H1 (cell line): ENCODE results near the gene SMTN. TPM values are rescaled to one million over a fixed set of nuclear protein-coding genes. Genes with fewer than 3 reads are reported as not detected.
A peak's percentile ranks its signal among the peaks of the same experiment; 100 is the strongest.

ENCODE experiments used
- CTCF ChIA-PET: fragments of 300-600 bp; sonication (Branson Sonifier 250); formaldehyde crosslinking; loops from one replicate; lab custom pipeline; 2021; ENCODE audit not compliant: partially characterized antibody; lab: Charles Lee
- POLR2A ChIA-PET: fragments of 300-600 bp; sonication (Branson Sonifier 250); formaldehyde crosslinking; loops from one replicate; lab custom pipeline; 2021; ENCODE audit warnings: inconsistent platforms; ENCODE audit not compliant: partially characterized antibody; lab: Charles Lee
- DNase-seq, 2 experiments: peaks; one replicate each; pipeline versions ENCODE4 v3.0.0 to v3.0.0-alpha.2; 2010 to 2022; ENCODE audit warnings: low spot score in 2 of 2, low read depth in 1 of 2, mixed read lengths in 1 of 2
- FAIRE-seq: peaks from 2 replicates; lab custom pipeline; 2011; peaks lifted over from hg19 to GRCh38; lab: Jason Lieb, UNC
- H2AFZ ChIP-seq: 2 replicates; pipeline ENCODE4 v1.8.1; 2012; ENCODE audit warnings: low read length, inconsistent platforms
- H2AK5ac ChIP-seq: 2 replicates; pipeline ENCODE4 v1.6.1; 2013; ENCODE audit warnings: low read depth, low read length
- H2BK120ac ChIP-seq: replicated peaks from 2 replicates; pipeline ENCODE3; 2013; ENCODE audit warnings: low read depth, low read length, inconsistent platforms
- H2BK12ac ChIP-seq: 2 replicates; pipeline ENCODE4 v1.6.1; 2013; ENCODE audit warnings: low read depth, low read length
- H2BK15ac ChIP-seq: 2 replicates; pipeline ENCODE4 v1.6.1; 2013; ENCODE audit warnings: low read length
- H2BK20ac ChIP-seq: 2 replicates; pipeline ENCODE4 v1.6.1; 2013; ENCODE audit warnings: low read length
- H2BK5ac ChIP-seq: 2 replicates; pipeline ENCODE4 v1.6.1; 2013; ENCODE audit warnings: low read depth, low read length
- H3K14ac ChIP-seq: 2 replicates; pipeline ENCODE4 v1.6.1; 2013; ENCODE audit warnings: inconsistent platforms; ENCODE audit not compliant: insufficient read length
- H3K18ac ChIP-seq: 2 replicates; pipeline ENCODE4 v1.6.1; 2013; ENCODE audit warnings: low read length; ENCODE audit errors: extremely low read depth
- H3K23ac ChIP-seq: 2 replicates; pipeline ENCODE4 v1.6.1; 2013; ENCODE audit warnings: inconsistent platforms; ENCODE audit not compliant: insufficient read length
- H3K23me2 ChIP-seq: 2 replicates; pipeline ENCODE4 v1.6.1; 2013; ENCODE audit warnings: low read depth, low read length
- H3K27ac ChIP-seq: 2 replicates; pipeline ENCODE4 v1.6.1; 2011; ENCODE audit warnings: low read depth, low read length, inconsistent platforms
- H3K27me3 ChIP-seq, 4 experiments: replicated peaks in 1 of 4; 1 replicate in 1 of 4; 2 replicates in 3 of 4; pipeline versions ENCODE4 v1.6.1 to v1.8.1; 2011 to 2013; ENCODE audit warnings: low read length in 3 of 4, mild to moderate bottlenecking in 3 of 4, inconsistent platforms in 2 of 4, mixed read lengths in 2 of 4, moderate library complexity in 1 of 4; ENCODE audit not compliant: control insufficient read depth in 3 of 4, insufficient read depth in 3 of 4; ENCODE audit errors: extremely low read depth in 1 of 4
- H3K36me3 ChIP-seq, 4 experiments: 2 replicates each; pipeline versions ENCODE4 v1.6.1 to v1.8.1; 2011 to 2013; ENCODE audit warnings: mild to moderate bottlenecking in 4 of 4, low read length in 3 of 4, moderate library complexity in 2 of 4, control low read depth in 1 of 4, inconsistent platforms in 1 of 4; ENCODE audit not compliant: insufficient read depth in 4 of 4, control insufficient read depth in 2 of 4
- H3K4ac ChIP-seq: replicated peaks from 2 replicates; pipeline ENCODE3; 2013; ENCODE audit warnings: low read length, low read depth, mixed read lengths, inconsistent platforms; ENCODE audit not compliant: insufficient read length
- H3K4me1 ChIP-seq, 4 experiments: replicated peaks in 1 of 4; 1 replicate in 1 of 4; 2 replicates in 3 of 4; pipeline versions ENCODE4 v1.6.1 to v1.8.1; 2011 to 2013; ENCODE audit warnings: low read length in 3 of 4, inconsistent platforms in 2 of 4, mixed read lengths in 1 of 4; ENCODE audit not compliant: insufficient read depth in 4 of 4, control insufficient read depth in 3 of 4
- H3K4me2 ChIP-seq, 2 experiments: 2 replicates each; pipeline versions ENCODE4 v1.6.1 to v1.8.1; 2011 to 2013; ENCODE audit warnings: low read depth in 2 of 2, low read length in 2 of 2, control low read depth in 1 of 2, inconsistent platforms in 1 of 2, mild to moderate bottlenecking in 1 of 2; ENCODE audit not compliant: insufficient read depth in 1 of 2
- H3K4me3 ChIP-seq, 4 experiments: fragments of 200-600, 300-600 bp in 1 of 4; sonication (generic), shearing (Covaris generic), sonication (Bioruptor Twin) in 1 of 4; 2 replicates each; pipeline versions ENCODE4 v1.5.1 to v1.8.1; 2011 to 2016; ENCODE audit warnings: low read length in 4 of 4, low read depth in 3 of 4, control low read depth in 2 of 4, inconsistent platforms in 2 of 4, mild to moderate bottlenecking in 2 of 4, mixed read lengths in 1 of 4, moderate library complexity in 1 of 4; ENCODE audit not compliant: insufficient read depth in 2 of 4; ENCODE audit errors: extremely low read depth in 1 of 4
- H3K56ac ChIP-seq: replicated peaks from 2 replicates; pipeline ENCODE3; 2013; ENCODE audit warnings: low read depth, mild to moderate bottlenecking, mixed read lengths, low read length, inconsistent platforms; ENCODE audit not compliant: insufficient read length
- H3K79me1 ChIP-seq: 2 replicates; pipeline ENCODE4 v1.6.1; 2013; ENCODE audit warnings: low read depth, low read length, control low read depth
- H3K79me2 ChIP-seq, 2 experiments: 2 replicates each; pipeline versions ENCODE4 v1.6.1 to v1.8.1; 2012 to 2013; ENCODE audit warnings: low read length in 2 of 2, mild to moderate bottlenecking in 2 of 2, inconsistent platforms in 1 of 2; ENCODE audit not compliant: insufficient read depth in 2 of 2, control insufficient read depth in 1 of 2
- H3K9ac ChIP-seq, 4 experiments: replicated peaks in 1 of 4; 1 replicate in 1 of 4; 2 replicates in 3 of 4; pipeline versions ENCODE4 v1.6.1 to v1.8.1; 2011 to 2013; ENCODE audit warnings: low read depth in 3 of 4, low read length in 3 of 4, control low read depth in 2 of 4, mild to moderate bottlenecking in 2 of 4, moderate library complexity in 2 of 4, inconsistent platforms in 1 of 4; ENCODE audit errors: extremely low read depth in 1 of 4
- H3K9me3 ChIP-seq, 2 experiments: 2 replicates each; pipeline versions ENCODE4 v1.6.1 to v1.8.1; 2012 to 2013; ENCODE audit warnings: mild to moderate bottlenecking in 2 of 2, moderate library complexity in 2 of 2, control low read depth in 1 of 2, inconsistent platforms in 1 of 2, low read depth in 1 of 2, low read length in 1 of 2, mixed read lengths in 1 of 2; ENCODE audit not compliant: insufficient read depth in 2 of 2
- H4K20me1 ChIP-seq, 2 experiments: replicated peaks in 1 of 2; 2 replicates each; pipeline versions ENCODE3 to v1.8.1; 2011 to 2013; ENCODE audit warnings: inconsistent platforms in 2 of 2, low read length in 2 of 2, mild to moderate bottlenecking in 1 of 2; ENCODE audit not compliant: insufficient read depth in 2 of 2, control insufficient read depth in 1 of 2
- H4K5ac ChIP-seq: 2 replicates; pipeline ENCODE4 v1.6.1; 2013; ENCODE audit warnings: low read length, low read depth, mixed read lengths, inconsistent platforms; ENCODE audit not compliant: insufficient read length
- H4K8ac ChIP-seq: 2 replicates; pipeline ENCODE4 v1.8.0; 2013; ENCODE audit warnings: mild to moderate bottlenecking, moderate library complexity, low read length, inconsistent platforms; ENCODE audit not compliant: insufficient read depth; ENCODE audit errors: extremely low read depth
- H4K91ac ChIP-seq: replicated peaks from 2 replicates; pipeline ENCODE3; 2013; ENCODE audit warnings: low read length, mixed read lengths, inconsistent platforms; ENCODE audit not compliant: insufficient read length
- ATF2 ChIP-seq: IDR thresholded peaks from 2 replicates; pipeline ENCODE4 v1.6.1; 2012; ENCODE audit warnings: low read length, inconsistent platforms
- FOSL1 ChIP-seq: IDR thresholded peaks from 2 replicates; pipeline ENCODE4 v1.6.1; 2011; ENCODE audit warnings: mild to moderate bottlenecking, low read depth, low read length, moderate library complexity; ENCODE audit not compliant: insufficient read depth
- HDAC6 ChIP-seq: IDR thresholded peaks from one replicate; pipeline ENCODE4 v1.7.1; 2012; ENCODE audit warnings: low read depth, mild to moderate bottlenecking, inconsistent platforms, low read length, moderate library complexity
- KDM1A ChIP-seq: fragments of 200-600, 300-600 bp; sonication (generic); IDR thresholded peaks from 2 replicates; pipeline ENCODE4 v1.7.1; 2016; ENCODE audit warnings: mild to moderate bottlenecking, low read length, borderline replicate concordance
- NANOG ChIP-seq: IDR thresholded peaks from 2 replicates; pipeline ENCODE4 v1.6.1; 2011; ENCODE audit warnings: low read length, low read depth, mild to moderate bottlenecking, inconsistent platforms; ENCODE audit not compliant: insufficient read depth, poor library complexity, severe bottlenecking
- SIN3A ChIP-seq, 2 experiments: IDR thresholded peaks in 1 of 2; conservative IDR thresholded peaks in 1 of 2; 2 replicates each; pipeline ENCODE4 v1.6.1; 2011 to 2012; ENCODE audit warnings: low read length in 2 of 2, improper control_type of control experiment in 1 of 2, low read depth in 1 of 2, mild to moderate bottlenecking in 1 of 2
- SP2 ChIP-seq: IDR thresholded peaks from 2 replicates; pipeline ENCODE4 v1.6.1; 2012; ENCODE audit warnings: mild to moderate bottlenecking, low read length, inconsistent platforms
- SRF ChIP-seq: IDR thresholded peaks from 2 replicates; pipeline ENCODE4 v1.6.1; 2011; ENCODE audit warnings: mild to moderate bottlenecking, low read depth, low read length, moderate library complexity
- TEAD4 ChIP-seq: IDR thresholded peaks from 2 replicates; pipeline ENCODE4 v1.6.1; 2012; ENCODE audit warnings: low read depth, low read length, inconsistent platforms, mixed read lengths
- WGBS, 2 experiments: shearing (Covaris generic) in 1 of 2; methylation state at CpG; one replicate each; pipeline versions ENCODE4 v1.1.6 to v1.1.7; 2013 to 2015; ENCODE audit warnings: low lambda C conversion rate in 2 of 2, mixed read lengths in 2 of 2, inconsistent platforms in 1 of 2, low coverage in 1 of 2, missing lambda C conversion rate in 1 of 2; ENCODE audit not compliant: insufficient replicate concordance in 2 of 2, insufficient coverage in 1 of 2, insufficient read length in 1 of 2; ENCODE audit errors: extremely low coverage in 1 of 2, missing lambda C conversion rate in 1 of 2; 5-methylcytosine and 5-hydroxymethylcytosine counted together
- polyA plus RNA-seq, 7 experiments: library from polyadenylated mRNA; depleted of rRNA in 3 of 7; stranded (reverse) in 5 of 7; unstranded in 2 of 7; fragments of >200 nt in 5 of 7; fragments of 200-250 nt in 2 of 7; gene quantifications; 1 replicate in 5 of 7; 2 replicates in 1 of 7; 4 replicates in 1 of 7; pipeline versions ENCODE4 v1.2.1 to v1.2.3, GENCODE V29; 2011 to 2013; ENCODE audit warnings: missing spikeins in 2 of 7, mixed read lengths in 2 of 7
- total RNA-seq: library from RNA; stranded (reverse); fragmentation: NEBNext Ultra II Directional; extraction: Animal tissue kit (Norgen Biotek cat#: 25700); gene quantifications from 2 replicates; pipeline ENCODE4 v1.2.1, GENCODE V29; 2021

Gene SMTN
- total and polyA plus RNA-seq, 2 of the 8 experiments (the other 6 are each of a cell fraction or from before 2014, with no cell fraction given), result 12.3 to 20.8 TPM

DNA sequence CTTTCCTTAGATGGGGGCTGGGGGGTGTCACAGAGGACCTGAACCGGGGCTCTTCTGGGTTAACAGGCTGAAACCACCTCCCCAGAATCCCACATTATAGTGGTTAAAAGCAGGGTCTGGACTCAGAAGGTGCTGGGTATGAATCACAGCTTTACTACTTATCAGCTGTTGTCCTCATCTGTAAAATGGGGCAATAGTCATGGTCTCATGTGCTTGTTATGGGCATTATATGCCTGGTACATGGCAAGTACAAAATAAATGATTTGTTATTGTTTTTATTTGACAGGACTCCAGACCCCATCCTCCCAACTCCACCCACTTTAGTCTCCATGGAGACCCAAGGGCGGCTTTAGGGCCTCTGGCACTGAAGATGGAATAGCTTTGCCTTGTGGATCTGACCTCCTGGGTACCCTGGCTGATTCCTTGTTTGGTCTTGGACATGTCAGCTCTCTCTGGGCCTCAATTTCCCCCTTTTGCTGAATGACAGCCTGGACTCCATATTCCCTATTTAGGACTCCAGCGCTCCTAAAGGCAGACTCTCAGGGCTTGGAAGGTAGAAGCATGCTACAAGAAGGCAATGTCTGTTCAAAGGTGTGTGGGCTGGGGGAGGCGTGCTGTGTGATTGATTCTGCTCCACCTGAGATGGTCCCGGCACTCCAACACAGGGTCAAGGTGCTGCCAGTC is 812 bp upstream of the SMTN start:
- no peak overlapping the region for H3K4ac ChIP-seq
- H3K23me2 ChIP-seq, result peaks cover 14% of the 10 kb centered on the region
- DNase-seq (peak in 1 of 2 experiments; percentile 67), FAIRE-seq (no peak)
- H3K4me2 ChIP-seq, result peak overlapping the region; percentile 82
- no peak overlapping the region for H2BK15ac ChIP-seq
- WGBS, 2 experiments, result 39% methylated on average over 5 of the region's 5 CpGs; no CpG with 5 or more reads in 1 of the 2 experiments
- peak overlapping the region in 3 of 4 experiments; percentile 35 to 81 (median 77); a peak in 5 of 7 replicates for H3K9ac ChIP-seq
- peaks cover 0 to 27% (median 13%) of the 10 kb centered on the region in 4 experiments; a peak in 6 of 7 replicates for H3K4me1 ChIP-seq
- peaks cover 0 to 9% of the 10 kb centered on the region in 2 experiments; a peak in 1 of 4 replicates for H3K79me2 ChIP-seq
- H3K9me3 ChIP-seq, result no peaks in the 10 kb centered on the region
- H3K18ac ChIP-seq, result no peak overlapping the region
- no peak overlapping the region for H2BK120ac ChIP-seq
- no peak overlapping the region for H4K91ac ChIP-seq
- peak overlapping the region; percentile 76 for H2BK5ac ChIP-seq
- peaks cover 0 to 5% (median 2%) of the 10 kb centered on the region in 4 experiments; a peak in 3 of 7 replicates for H3K27me3 ChIP-seq
- H2BK12ac ChIP-seq, result peak overlapping the region; percentile 1; the same call in 1 of the 2 replicates
- H2AFZ ChIP-seq, result no peak overlapping the region
- no peak overlapping the region for H3K23ac ChIP-seq
- peak overlapping the region; percentile 69 to 80 (median 74) for H3K4me3 ChIP-seq
- ChIA-PET CTCF (interaction anchor here (0.6 to 13.3 kb wide), 4 partner anchors 18 to 133 kb away, joined by 3 to 207 read pairs (median 8); partner anchors contain the start of gene SELENOM), POLR2A (interaction anchor here (0.6 to 12.2 kb wide), 11 partner anchors 11 to 111 kb away, joined by 3 to 220 read pairs (median 3); partner anchors contain the start of genes MORC2 and TUG1)
- H3K14ac ChIP-seq, result no peak overlapping the region
- no peak overlapping the region for H2AK5ac ChIP-seq
- H3K27ac ChIP-seq, result peak overlapping the region; percentile 84; the same call in 1 of the 2 replicates
- no peaks in the 10 kb centered on the region for H3K36me3 ChIP-seq
- no peak overlapping the region for H4K5ac ChIP-seq
- H3K79me1 ChIP-seq, result no peaks in the 10 kb centered on the region; the same call in 1 of the 2 replicates
- peaks cover 3 to 7% of the 10 kb centered on the region in 2 experiments for H4K20me1 ChIP-seq
- H3K56ac ChIP-seq, result no peak overlapping the region
- peak overlapping the region; percentile 93 for H4K8ac ChIP-seq
- H2BK20ac ChIP-seq, result no peak overlapping the region
- TF ChIP-seq NANOG (no peak), ATF2 (no peak), TEAD4 (no peak), FOSL1 (no peak), SP2 (no peak), HDAC6 (no peak), KDM1A (no peak), SRF (no peak), SIN3A (conservative IDR thresholded peaks at IDR 0.05 in 1 of 2, IDR thresholded peaks at IDR 0.05 in 1 of 2; ENCODE audit: low read depth in 1 of 2, low read length in 2 of 2) (0 out of 4 replicates have a peak, but pooled peaks of 1 of the 2 experiments have one; percentile 75)
